Ovary (tissue), 9 donors: ENCODE measurements around the gene CSF3R. TPM values are rescaled to one million over a fixed set of nuclear protein-coding genes. Genes with fewer than 3 reads are reported as not detected.

Experiments
- DNase-seq, 5 donors: peaks; one replicate each; pipeline ENCODE4 v3.0.0-alpha.2; 2019 to 2020
- H3K27ac ChIP-seq, 2 donors: fragments of 200-600 bp; one replicate each; pipeline versions ENCODE4 v1.5.1 to v1.8.0; 2019 to 2022
- H3K27me3 ChIP-seq: fragments of 200-600 bp; one replicate; pipeline ENCODE4 v1.8.0; 2022
- H3K36me3 ChIP-seq: fragments of 200-600 bp; sonication (generic); one replicate; pipeline ENCODE4 v1.5.1; 2019
- H3K4me1 ChIP-seq: one replicate; pipeline ENCODE4 v1.8.1; 2013; ENCODE audit warnings: mild to moderate bottlenecking, moderate library complexity; ENCODE audit not compliant: insufficient read depth
- H3K4me3 ChIP-seq: fragments of 200-600 bp; sonication (generic); one replicate; pipeline ENCODE4 v1.5.1; 2017
- H3K9me3 ChIP-seq, 2 donors: fragments of 200-600 bp in 1 of 2; sonication (generic) in 1 of 2; one replicate each; pipeline versions ENCODE4 v1.5.1 to v1.8.1; 2013 to 2019; ENCODE audit warnings: mild to moderate bottlenecking in 1 of 2, moderate library complexity in 1 of 2
- CTCF ChIP-seq, 3 donors: fragments of 450-650 bp in 2 of 3; fragments of 200-600 bp in 1 of 3; IDR thresholded peaks; one replicate each; pipeline versions ENCODE4 v1.5.1 to v1.8.0; 2016 to 2022; ENCODE audit warnings: antibody characterized with exemption in 3 of 3, mild to moderate bottlenecking in 1 of 3
- EP300 ChIP-seq: sonication (generic); formaldehyde crosslinking; IDR thresholded peaks from one replicate; pipeline ENCODE4 v1.6.1; 2017; ENCODE audit warnings: antibody characterized with exemption
- POLR2A ChIP-seq: fragments of 450-650 bp; IDR thresholded peaks from one replicate; pipeline ENCODE4 v1.6.1; 2017; ENCODE audit warnings: antibody characterized with exemption, mild to moderate bottlenecking, moderate library complexity
- WGBS, 3 donors: extraction: QIAGEN DNeasy Blood & Tissue Kit in 1 of 3; methylation state at CpG; one replicate each; pipeline versions ENCODE4 v1.1.5 to v1.1.7; 2013 to 2017; 5-methylcytosine and 5-hydroxymethylcytosine counted together
- intact Hi-C, 4 donors: fragments of 100-400 bp; cut with DNase I; formaldehyde crosslinking; loops; one replicate each; pipeline versions ENCODE4 v1.11.0 to v1.15.1; 2022 to 2023
- polyA plus RNA-seq, 2 donors: library from polyadenylated mRNA; stranded (reverse); fragments of 200-250 nt in 1 of 2; fragments of 350-450 nt in 1 of 2; fragmentation: Illumina TruSeq in 1 of 2; extraction: RNeasy Lipid Tissue Mini Kit (QIAGEN cat#74804) in 1 of 2; gene quantifications; one replicate each; pipeline ENCODE4 v1.2.3, GENCODE V29; 2013 to 2014
- total RNA-seq, 7 donors: library from RNA; depleted of rRNA in 2 of 7; stranded (reverse); fragments of >200 nt in 2 of 7; fragmentation: NEBNext Ultra II Directional in 3 of 7; extraction: Animal tissue kit (Norgen Biotek cat#: 25700) in 3 of 7; gene quantifications; one replicate each; pipeline versions ENCODE4 v1.1.0 to v1.2.4, GENCODE V29; 2016 to 2023
- donor health status: DM: no; HTN: no; CAD: no; lungs with moderate emphysema.
- donor health status: DM: no; HTN: no; CAD: no.
- donor health status: Bipolar disorder and iron deficiency.
- donor health status: DM: yes; HTN: yes; CAD: no.
- donor health status: DM: no; HTN: no; CAD: no.
- donor health status: DM: yes; HTN: yes; CAD: no.

The CSF3R gene
- total and polyA plus RNA-seq, 9 donors = 1.9 to 5.7 (median 4.7) TPM

DNA sequence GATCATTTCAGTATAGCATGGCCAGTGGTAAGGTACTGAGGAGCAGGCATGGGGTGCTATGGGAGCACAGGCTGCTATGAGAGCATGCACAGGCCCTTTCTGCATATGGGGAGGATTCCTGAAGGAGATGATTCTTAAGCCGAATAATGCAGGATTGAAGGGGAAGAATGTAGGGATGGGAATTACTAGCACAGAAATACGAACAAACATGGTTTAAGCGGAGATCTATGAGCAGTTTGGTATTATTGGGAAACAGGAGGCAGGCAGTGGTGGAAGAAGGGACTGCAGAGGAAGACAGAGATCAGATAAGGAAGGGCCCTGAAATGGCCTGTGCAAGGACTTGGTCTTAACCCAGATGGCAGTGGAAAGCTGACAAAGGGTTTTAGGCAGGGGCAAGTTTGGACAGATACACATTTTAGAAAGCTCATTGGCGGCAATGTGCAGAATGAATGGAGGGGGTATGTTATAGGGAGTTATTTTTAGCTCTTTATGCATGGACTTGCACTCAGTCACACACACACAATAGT, 34.1 kb downstream of the CSF3R start:
- H3K27me3 ChIP-seq = no peaks in the 10 kb centered on the region
- H3K4me1 ChIP-seq = no peaks in the 10 kb centered on the region
- no peak for DNase-seq
- intact Hi-C loops = no loop called here
- H3K9me3 ChIP-seq = no peaks in the 10 kb centered on the region
- no peaks in the 10 kb centered on the region for H3K36me3 ChIP-seq
- H3K27ac ChIP-seq = no peak overlapping the region
- no peak for TF ChIP-seq EP300
- TF ChIP-seq POLR2A = no peak
- TF ChIP-seq CTCF (IDR thresholded peaks at IDR 0.05) = no peak
- WGBS, 3 donors = 92 to 95% (median 94%) methylated on average over 4 of the region's 4 CpGs
- H3K4me3 ChIP-seq = no peak overlapping the region

GRCh38 chr1:36447450-36447849, 35.3 kb downstream of the CSF3R start:
- no peak for DNase-seq
- Histone ChIP-seq H3K9me3 (no peaks in the 10 kb centered on the region), H3K27me3 (no peaks in the 10 kb centered on the region), H3K4me3 (no peak overlapping the region), H3K27ac (no peak overlapping the region), H3K4me1 (no peaks in the 10 kb centered on the region), H3K36me3 (no peaks in the 10 kb centered on the region)
- TF ChIP-seq CTCF (IDR thresholded peaks at IDR 0.05) (no peak), POLR2A (no peak), EP300 (no peak)
- intact Hi-C loops = no loop called here

GRCh38 chr1:36446746-36447145, 36.0 kb downstream of the CSF3R start:
- Histone ChIP-seq H3K27me3 (no peaks in the 10 kb centered on the region), H3K27ac (no peak overlapping the region), H3K36me3 (no peaks in the 10 kb centered on the region), H3K4me3 (no peak overlapping the region), H3K4me1 (no peaks in the 10 kb centered on the region), H3K9me3 (no peaks in the 10 kb centered on the region)
- TF ChIP-seq POLR2A (no peak), EP300 (no peak), CTCF (IDR thresholded peaks at IDR 0.05) (no peak)
- intact Hi-C loops = no loop called here
- 39 to 52% (median 46%) methylated on average over 5 of the region's 5 CpGs for WGBS, 3 donors
- no peak for DNase-seq

DNA sequence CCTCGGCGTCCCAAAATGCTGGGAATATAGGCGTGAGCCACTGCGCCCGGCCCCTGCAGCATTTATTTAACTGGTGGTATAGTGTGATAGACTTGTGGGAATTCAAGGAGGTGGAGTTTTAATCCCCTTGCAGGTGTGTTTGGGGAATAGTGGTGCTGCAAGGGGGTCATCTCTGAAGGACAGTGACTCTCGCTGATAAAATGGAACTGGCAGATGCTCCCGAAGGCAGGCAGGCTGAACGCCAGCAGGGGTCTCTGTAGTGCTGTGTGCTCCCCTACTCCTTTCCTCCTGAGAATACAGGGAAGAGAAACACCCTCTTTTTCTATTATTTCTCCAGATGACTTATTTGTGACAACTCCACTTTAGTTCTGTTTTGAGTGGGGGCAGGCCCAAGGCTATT, 36.4 kb downstream of the CSF3R start:
- no peak for TF ChIP-seq EP300
- TF ChIP-seq CTCF (IDR thresholded peaks at IDR 0.05) = no peak
- TF ChIP-seq POLR2A = no peak
- no peaks in the 10 kb centered on the region for H3K27me3 ChIP-seq
- 65% methylated on average over 8 of the region's 8 CpGs for WGBS, 3 donors
- H3K27ac ChIP-seq = no peak overlapping the region
- H3K4me3 ChIP-seq = no peak overlapping the region
- H3K9me3 ChIP-seq = no peaks in the 10 kb centered on the region
- no peak for DNase-seq
- H3K36me3 ChIP-seq = no peaks in the 10 kb centered on the region
- intact Hi-C loops = no loop called here
- no peaks in the 10 kb centered on the region for H3K4me1 ChIP-seq
